HPDE6-E6E7 (cell line): ENCODE data around the gene NAP1L1.
A peak's percentile ranks its signal among the peaks of the same experiment; 100 is the strongest.

Experiments used
- DNase-seq: peaks from one replicate; pipeline ENCODE4 v3.0.0; 2011; ENCODE audit warnings: missing footprints; ENCODE audit errors: extremely low spot score

The NAP1L1 gene

DNA sequence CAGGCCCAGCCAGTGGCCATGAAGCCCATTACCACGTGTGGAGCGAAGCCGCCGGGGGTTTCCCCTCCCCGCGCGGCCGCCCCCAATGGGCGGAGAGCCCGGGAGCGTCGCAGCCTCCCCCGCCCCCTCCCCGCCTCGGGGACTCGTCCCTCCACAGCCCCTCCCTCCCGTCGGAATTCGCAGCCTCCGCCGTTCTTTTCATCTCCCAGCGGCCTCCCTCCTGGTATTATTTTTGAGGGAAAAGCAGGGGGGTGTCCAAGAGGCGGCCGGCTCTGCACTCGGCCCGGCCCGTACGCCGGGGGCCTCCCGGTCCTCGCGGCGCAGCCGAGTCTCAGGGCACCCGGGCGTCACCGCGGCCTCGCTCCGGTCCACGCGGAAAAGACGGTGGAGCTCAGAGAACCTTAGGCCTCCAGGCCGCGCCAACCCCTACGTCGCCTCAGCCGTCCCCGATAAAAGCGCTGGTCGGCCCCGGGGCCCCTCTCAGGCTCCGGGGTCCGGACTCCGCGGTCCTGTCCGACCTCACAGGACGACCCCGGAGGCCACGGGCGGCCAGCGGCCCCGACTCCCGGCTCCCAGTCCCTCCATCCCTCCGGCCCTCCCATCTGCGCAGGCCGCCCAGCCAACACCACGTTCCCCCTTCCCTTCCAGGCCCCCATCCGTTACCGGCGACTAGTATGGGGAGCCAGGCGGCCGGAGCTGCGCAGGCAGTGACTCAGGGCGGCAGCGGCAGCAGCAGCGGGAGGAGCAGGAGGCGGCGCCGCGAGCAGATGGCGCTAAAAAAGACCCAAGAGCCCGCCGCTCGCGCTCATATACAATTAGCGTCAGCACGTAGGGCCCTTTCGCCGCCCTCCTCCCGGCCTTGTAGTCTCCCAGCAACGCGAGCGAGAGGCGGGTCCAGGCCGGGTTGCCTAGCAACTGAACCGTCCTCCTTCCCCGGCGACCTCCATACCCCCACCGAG, at the start of gene NAP1L1:
NAP1L1 (minus strand) TSS at position 782 of the 959 bp plus-strand sequence. CDS start 10,466 bp downstream, outside the sequence.
- DNase-seq = peak; percentile 89

DNA sequence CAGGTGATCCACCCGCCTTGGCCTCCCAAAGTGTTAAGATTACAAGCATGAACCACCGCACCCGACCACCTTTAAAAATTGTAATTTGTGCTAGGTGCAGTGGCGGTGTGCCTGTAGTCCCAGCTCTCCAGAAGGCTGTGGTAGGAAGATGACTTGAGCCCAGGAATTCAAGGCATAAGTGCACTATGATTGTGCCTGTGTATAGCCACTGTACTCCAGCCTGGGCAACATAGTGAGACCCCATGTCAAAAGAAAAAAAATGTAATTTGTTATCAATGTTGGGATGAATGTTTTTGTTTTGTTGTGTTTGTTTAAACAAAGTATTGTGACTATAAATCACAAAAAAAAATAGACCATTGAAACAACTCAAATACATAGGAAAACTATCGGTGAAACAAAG, 43.1 kb upstream of the NAP1L1 start:
- DNase-seq = no peak

DNA sequence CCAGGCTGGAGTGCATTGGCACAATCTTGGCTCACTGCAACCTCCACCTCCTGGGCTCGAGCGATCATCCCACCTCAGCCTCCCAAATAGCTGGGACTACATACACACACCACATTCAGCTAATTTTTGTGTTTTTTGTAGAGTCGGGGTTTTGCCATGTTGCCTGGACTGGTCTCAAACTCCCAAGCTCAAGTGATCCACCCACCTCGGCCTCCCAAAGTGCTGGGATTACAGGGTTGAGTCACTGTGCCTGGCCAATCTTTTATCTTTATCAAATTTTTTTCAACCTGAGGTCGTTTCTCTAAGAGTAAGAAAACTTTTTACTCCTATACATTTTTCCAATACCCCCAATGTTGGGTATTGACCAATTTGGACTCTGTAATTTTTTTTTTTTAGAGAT, 40.0 kb upstream of the NAP1L1 start:
- DNase-seq = no peak

DNA sequence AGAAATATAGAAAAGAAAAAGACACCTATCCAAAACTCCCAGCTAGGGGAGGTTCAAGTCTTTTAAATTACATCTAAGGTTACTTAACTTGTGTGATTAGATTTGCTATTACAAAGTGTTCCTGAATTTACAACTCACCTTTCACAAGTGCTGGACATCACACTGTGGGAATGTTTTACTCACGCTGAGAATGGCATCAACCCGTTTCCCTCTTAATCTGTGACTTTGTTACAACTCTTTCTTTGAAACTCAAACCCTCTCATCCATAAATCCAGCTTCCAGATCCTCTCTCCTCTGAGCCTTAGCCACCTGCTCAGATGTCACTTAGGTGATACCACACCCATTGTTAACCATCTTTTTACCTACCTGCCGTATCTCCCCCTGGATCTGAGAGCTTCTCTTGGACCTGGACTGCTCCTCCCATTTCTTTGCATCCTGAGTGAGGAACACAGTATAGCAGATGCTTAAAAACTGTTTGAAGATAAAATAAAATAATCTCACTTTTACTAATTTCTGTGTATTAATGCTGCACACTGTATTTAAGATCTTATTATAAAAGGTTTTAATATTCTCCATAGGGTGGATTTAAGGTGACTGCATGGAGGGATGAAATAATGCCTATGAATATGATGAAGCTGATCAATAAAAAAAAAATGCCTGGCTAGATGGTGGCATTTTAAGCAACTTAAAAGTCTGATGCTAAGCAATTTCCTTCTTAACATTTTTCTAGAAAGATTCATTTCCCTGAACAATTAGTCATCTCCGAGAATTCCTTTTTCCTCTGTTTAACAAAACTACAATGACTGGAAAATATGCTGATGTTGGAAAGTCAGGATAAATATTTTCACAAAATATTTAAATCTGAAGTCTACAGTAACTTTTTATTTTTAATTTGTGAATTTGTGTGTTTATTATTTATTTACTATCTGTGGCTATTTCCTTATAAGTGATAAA, 39.1 kb upstream of the NAP1L1 start:
- DNase-seq = no peak

DNA sequence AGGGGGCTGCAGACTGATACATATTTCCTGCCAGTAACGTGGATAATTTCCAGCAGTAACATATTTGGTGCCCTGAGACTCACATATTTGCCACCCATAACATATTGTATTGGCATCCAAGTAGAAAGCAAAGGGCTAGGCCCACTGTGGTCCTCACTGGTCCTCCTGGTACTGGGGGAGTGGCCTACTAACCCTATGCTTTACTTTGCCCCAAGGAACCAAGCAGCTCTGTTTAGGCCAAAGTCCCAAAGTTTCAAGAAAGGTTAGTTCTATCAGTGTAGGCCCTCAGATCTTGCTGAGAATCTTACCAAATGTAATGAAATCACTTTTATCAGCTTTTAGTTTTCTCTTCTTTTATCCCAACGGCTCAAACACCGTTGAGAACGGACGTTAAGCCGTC, 35.4 kb upstream of the NAP1L1 start:
- DNase-seq = no peak

DNA sequence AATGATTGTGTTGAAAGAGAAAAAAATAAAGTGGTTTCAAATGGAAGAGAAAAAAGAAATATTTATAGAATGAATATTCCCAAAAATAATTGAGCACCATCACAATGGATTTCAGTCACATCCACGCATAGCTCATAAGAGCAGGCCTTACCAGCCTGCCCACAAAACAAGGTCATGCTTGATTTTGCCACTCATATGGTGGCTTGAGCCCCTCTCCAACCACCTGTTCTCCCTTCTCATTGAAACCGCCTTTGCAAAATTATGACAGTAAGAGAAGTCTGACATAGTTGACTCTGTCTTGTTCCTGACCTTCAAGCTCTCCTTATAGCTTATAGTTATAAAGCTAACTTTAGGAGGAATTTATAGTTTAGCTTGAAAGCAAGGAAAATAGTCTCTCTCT, 33.3 kb upstream of the NAP1L1 start:
- no peak for DNase-seq

DNA sequence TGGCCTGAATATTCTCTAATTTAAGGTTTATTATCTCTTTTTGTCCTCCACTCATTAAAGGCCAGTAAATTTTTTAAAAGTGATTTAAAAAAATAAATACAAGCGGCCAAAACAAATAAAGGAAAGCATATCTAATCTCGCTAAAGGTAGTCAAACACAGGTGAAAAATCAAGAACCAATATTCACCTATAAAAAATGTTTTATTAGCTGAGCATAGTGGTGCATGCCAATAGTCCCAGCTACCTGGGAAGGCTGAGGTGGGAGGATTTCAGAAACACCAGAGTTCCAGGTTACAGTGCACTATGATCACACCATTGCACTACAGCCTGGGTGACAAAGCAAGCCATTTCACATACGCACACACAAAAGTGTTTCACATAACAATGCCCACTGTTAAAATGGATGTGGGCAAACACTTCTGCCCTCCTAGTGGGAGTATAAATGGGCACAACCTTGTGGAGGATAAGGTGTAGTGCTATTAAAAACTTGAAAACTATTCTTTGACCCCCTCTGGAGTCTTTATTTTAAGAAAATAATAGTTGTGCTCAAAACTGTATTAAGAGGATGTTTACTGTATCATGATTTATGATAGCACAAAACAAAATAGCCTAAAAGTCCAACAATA, 32.7 kb upstream of the NAP1L1 start:
- no peak for DNase-seq

GRCh38 chr12:76113800-76114757, 29.6 kb upstream of the NAP1L1 start:
- DNase-seq = no peak

DNA sequence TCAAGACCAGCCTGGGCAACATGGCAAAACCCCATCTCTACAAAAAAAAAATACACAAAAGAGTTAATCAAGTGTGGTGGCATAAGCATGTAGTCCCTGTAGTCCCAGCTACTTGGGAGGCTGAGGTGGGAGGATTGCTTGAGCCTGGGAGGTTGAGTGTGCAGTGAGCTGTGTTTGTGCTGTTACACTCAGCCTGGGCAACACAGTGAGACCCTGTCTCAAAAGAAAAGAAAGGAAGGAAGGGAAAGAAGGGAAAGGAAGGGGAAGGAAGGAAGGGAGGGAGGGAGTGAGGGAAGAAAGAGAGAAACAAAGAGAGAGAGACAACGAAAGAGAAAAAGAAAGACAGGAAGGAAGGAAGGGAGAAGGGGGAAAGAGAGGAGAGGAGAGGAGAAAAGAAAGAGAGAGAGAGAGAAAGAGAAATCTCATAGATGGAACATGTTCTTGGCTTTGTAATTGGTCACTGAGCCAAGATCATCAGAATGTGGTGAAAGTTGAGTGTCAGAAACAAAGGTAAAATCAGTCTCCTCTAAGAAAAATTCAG, 26.8 kb upstream of the NAP1L1 start:
- DNase-seq = no peak

- DNase-seq = no peak
Observed at GRCh38 chr12:76109879-76110278, 25.4 kb upstream of the NAP1L1 start.

- no peak for DNase-seq
Observed at GRCh38 chr12:76108356-76108755, 23.9 kb upstream of the NAP1L1 start.

- no peak for DNase-seq
Observed at GRCh38 chr12:76106631-76107030, 22.1 kb upstream of the NAP1L1 start.

DNA sequence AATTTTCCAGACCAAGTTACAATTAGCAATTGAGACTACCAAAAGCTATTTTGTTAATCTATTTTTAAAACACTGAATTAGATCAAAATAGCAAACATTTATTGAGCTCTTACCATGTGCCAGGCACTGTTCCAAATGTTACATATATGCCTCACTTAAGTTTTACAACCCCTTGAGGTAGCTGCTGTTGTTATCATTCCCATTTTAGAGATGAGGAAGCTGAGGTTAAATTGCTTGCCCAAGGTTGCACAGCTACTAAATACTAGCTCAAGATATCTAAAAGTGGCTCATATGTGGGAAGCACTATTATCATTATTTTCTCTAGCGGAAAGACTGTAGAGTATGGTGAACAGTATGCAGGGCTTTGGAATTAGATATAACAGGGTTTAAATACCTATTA, 19.5 kb upstream of the NAP1L1 start:
- no peak for DNase-seq

DNA sequence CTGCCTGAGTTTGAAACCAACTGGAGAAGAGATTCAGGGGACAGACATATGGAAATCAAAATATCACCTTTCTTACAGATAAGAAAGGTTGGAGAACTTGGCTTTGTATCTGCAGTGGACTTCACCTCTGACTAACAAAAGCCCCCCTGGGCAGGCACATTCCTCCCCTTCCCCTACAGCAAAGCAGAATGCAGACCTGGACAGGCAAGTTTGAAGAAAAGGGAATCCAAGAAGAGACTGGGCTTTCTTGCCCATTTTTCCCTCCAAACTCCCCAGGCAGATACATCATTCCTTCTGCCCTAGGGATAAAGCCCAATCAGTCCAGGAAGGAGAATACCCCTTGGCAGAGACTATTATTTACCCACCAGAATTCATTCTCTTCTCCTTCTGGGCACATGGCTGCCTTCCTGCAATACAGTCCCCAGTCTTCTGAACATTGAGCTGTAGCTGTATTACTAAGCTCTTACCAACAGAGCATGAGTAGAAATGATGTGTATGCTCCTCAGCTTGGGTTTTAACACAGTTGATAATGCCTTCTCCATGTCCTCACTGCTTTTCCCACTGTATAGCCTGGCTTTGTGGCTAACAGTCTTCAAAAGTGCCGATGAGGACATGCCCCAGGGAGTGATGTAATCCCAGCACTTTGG, 17.4 kb upstream of the NAP1L1 start:
- DNase-seq = no peak

GRCh38 chr12:76096079-76096646, 11.7 kb upstream of the NAP1L1 start:
- DNase-seq = no peak

DNA sequence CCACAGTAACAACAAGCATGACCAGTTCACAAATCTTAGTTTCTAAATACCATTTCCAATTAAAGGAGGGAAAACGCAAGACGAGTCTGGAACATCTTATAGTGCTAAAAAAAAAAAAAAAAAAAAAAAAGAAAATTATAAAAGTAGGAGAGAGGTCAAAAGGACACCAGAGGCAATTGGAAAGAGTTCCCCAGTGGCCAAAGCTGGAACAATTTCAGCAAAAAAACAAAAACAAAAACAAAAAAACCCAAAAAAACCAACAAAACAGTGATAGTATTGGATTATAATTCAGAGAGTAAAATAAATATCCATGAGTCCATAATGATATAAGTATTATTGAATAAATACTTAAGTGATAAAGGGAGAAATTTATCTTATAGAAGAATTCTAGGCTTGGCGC, 10.3 kb upstream of the NAP1L1 start:
- DNase-seq = no peak

GRCh38 chr12:76091246-76091754, 6.8 kb upstream of the NAP1L1 start:
- no peak for DNase-seq

- DNase-seq = no peak
Observed at GRCh38 chr12:76085520-76085868, 1.0 kb upstream of the NAP1L1 start.

DNA sequence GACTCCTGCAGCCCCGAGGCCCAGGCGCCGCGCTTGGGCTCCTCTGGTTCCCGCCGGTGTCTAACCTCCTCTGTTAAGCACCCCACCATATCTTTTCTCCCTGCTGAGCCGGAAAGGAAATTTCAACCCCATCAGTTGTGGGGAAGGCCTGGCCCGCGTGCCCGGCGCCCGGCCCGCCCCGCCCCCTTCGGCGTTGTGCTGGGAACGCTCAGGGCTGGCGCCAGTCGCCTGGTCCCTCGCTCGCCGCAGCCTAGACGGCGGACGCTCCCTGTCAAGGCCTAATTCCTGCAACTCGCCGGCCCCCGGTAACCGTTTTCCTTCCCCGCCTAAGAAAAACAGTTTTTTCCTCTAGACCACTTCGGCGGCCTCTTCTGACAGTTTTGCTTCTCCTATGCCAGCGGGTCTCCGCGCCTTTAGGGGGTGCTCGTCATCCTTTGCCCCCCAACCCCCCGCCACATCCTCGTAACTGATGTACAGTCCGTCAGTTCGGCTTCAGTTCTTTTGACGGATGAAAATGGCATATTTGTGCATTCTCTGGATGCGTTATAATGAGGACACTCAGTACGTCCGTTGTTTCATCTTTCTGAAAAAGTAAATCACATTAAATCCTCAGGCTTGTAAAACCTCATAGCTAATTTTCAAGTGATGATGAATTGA, 506 bp upstream of the NAP1L1 start:
- DNase-seq = peak; percentile 52
